AG09319 (cell line): Measurements from ENCODE around the gene RABGAP1L.

Experiments
- DNase-seq: peaks from one replicate; pipeline ENCODE4 v3.0.0-alpha.2; 2010; ENCODE audit warnings: low read depth; ENCODE audit errors: extremely low read depth
- CTCF ChIP-seq: IDR thresholded peaks from 2 replicates; pipeline ENCODE4 v1.5.1; 2011; ENCODE audit warnings: low read depth, mild to moderate bottlenecking, inconsistent platforms, low read length, moderate library complexity

Gene RABGAP1L

GRCh38 chr1:174465855-174466254 is 306.5 kb downstream of the RABGAP1L start:
- no peak for DNase-seq
- no peak for TF ChIP-seq CTCF

DNA sequence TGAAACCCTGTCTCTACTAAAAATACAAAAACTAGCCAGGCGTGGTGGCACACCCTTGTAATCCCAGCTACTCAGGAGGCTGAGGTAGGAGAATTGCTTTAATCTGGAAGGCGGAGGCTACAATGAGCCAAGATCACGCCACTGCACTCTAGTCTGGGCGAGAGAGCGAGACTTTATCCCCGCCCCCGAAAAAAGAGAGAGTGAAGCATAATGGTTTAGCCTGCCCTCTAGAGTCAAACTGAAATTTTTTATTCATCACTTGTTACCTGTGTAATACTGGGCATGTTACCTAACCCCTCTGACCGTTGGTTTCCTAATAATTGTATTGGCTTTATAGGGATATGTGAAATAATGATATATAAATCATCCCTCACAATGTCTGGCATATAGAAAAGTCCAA is 307.3 kb downstream of the RABGAP1L start:
- no peak for DNase-seq
- no peak for TF ChIP-seq CTCF

- TF ChIP-seq CTCF = no peak
- DNase-seq = no peak
These were observed 309.7 kb downstream of the RABGAP1L start for GRCh38 chr1:174469052-174469451.

GRCh38 chr1:174469687-174470086 is 310.4 kb downstream of the RABGAP1L start:
- DNase-seq = no peak
- no peak for TF ChIP-seq CTCF

GRCh38 chr1:174479281-174479680 is 320.0 kb downstream of the RABGAP1L start:
- no peak for TF ChIP-seq CTCF

DNA sequence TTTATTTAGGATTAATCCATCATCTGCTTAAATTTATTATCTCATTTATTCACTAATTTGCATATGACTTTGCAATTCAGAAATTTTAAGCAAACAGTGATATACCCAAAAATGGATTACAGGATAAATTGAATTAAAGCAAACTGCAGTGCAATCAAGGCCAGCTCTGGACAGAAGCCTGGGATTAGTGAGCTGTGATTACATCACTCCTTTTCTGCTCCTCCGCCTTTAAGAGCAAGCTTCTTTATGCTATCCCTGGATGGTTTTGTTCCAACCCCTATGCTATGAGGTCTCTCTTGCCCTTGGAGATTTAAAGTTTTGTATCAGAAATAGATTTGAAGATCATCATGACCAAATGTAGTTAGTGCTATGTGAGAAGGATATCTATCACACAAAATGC is 321.0 kb downstream of the RABGAP1L start:
- no peak for TF ChIP-seq CTCF
- no peak for DNase-seq

More at GRCh38 chr1:174479281-174479680, 320.0 kb downstream of the RABGAP1L start:
- no peak for DNase-seq

DNA sequence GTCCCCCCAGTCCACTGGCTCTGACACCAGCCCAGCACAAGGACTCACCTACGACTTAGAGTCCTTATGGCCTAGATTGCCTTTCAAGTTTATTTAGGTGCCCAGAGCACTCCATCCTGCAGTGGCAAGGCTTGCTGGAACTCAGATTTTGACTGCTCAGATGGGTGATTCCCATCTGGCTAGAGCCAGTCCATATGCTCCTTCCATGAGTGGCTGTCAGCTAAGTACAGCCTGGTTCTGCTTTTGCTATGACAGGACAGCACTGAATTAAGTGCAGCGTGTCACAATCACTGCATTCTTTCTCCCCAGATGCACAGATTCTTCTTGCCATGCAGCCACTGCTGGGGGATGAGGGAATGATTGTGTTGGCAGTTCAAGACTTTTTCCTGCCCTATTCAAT is 332.3 kb downstream of the RABGAP1L start:
- no peak for DNase-seq

More for the DNA sequence above, 332.3 kb downstream of the RABGAP1L start:
- no peak for TF ChIP-seq CTCF
